HG02642 (cell line): ENCODE measurements around the gene ENKUR.
"Not testable (repeated sequence)": the region's sequence is repeated elsewhere in the genome, so short reads cannot be mapped to it uniquely, and the experiment has no call there.

Experiments
- ATAC-seq: cut with Tn5 transposase; IDR thresholded peaks from one replicate; pipeline ENCODE4 v1.9.1; 2021; ENCODE audit warnings: mild to moderate bottlenecking; ENCODE audit not compliant: unreplicated experiment, poor library complexity

The ENKUR gene

DNA sequence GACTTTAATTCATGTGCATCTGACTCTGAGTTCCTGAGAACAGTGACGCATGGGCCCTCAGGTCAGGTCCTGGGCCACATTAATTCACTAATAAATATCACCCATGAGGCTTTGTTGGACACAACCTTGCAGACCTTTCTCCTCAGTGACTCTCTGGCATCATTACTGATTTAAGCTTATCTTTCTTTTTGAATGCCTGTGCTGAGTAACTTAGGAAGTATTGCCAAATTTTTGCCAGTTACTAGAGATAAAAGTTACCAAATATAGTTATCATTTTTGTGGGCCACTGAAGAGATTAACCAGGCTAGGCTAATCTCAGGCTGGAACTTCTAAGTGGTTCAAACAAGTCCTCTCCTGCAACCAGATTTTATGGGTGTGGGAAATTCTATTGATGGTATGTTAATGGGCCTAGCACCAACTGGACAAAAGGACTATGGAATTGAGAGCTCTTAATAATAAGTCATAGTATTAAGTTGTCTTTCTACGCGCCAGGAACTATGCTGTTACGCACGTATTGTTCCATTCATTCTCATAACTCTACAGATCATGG, 34.7 kb downstream of the ENKUR start:
- no peak for ATAC-seq

DNA sequence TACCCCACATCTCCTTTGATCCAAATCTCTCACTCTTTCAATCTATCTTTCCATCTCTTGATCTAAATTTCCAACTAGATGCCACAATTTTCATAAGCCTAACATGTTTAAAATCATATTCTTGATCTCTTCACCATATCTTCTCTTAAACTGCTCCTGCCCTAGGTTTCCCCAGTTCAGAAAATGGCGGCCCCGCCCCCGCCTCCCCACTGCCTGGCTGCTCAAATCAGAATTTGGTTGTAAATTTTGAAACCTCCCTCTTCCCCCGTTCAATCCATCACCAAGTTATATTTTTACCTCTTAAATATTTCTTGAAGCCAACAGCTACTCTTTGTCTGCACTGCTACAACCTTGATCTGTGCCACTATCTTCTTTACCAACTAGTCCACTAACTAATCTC, 36.3 kb downstream of the ENKUR start:
- no peak for ATAC-seq

DNA sequence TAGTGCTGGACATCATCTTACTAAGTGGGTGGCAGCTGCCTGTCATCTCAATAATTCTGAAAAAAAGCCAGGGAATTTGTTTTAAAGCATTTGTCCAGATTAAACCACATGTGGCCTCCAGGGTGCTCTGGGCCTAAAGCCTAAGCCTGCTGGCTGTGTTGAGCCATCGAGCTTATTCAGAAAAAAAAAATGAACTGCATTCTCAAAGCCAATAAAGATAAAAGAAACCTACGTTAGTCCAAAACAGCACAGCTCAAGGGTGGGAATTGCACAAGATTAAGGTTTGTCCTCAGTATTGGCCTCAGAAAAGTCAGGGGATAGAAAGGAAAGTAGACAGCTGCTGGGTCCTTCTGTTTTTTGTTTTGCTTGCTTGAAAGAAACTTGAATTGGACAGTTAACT, 41.0 kb downstream of the ENKUR start:
- ATAC-seq, result no peak

DNA sequence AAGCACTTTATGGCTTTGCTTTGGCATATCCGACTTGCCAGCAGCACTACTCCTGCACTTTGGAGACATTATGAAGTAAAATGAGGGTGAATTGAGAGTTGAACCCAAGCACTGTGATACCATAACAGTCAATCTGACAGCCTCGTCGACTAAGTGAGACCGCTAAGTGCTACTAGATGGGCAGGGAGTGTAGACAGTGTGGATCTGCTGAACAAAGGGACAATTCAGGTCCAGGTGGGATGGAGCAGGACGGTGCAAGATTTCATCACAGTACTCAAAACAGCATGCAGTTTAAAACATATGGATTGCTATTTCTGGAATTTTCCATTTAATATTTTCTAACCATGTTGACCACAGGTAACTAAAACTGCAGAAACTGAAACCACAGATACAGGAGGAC, 42.8 kb downstream of the ENKUR start:
- no peak for ATAC-seq

DNA sequence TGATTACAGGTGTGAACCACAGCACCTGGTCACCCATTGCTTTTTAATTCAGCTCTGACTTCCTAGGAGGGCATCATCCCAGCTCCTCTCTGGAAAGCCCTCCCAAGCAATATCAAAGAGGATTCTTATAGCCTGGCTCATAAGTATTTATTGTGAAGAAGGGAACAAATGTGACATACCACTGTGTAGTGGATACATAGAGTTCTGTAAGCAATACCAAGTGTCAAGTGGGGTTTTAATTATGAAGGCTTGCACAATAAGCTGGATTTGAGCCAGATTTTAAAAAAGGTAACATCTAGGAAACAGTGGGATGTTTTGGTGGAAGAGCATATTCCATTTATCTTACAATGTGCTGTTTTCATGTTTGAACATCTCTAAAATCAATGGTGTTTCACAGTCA, 44.6 kb downstream of the ENKUR start:
- no peak for ATAC-seq

DNA sequence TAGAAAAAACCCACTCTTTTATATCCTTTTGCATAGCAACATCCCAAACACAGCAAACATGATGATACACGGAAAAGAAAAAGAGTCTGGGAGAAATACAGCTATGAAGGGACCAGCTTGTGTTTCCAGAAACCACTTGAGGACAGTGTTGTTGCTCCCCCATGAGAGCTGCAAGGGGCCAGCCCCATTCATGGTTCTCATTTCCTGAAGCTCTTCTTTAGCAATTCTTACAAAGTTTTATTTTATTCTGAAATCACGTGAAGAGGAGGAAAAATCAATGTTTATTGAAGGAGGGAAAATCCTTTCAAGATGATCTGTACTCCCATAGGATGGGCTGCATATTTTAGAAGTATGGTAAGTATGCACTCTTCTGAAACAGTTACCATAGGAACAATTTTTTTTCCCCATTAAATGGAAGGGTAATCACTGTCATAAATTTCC, 46.1 kb downstream of the ENKUR start:
- ATAC-seq, result no peak

DNA sequence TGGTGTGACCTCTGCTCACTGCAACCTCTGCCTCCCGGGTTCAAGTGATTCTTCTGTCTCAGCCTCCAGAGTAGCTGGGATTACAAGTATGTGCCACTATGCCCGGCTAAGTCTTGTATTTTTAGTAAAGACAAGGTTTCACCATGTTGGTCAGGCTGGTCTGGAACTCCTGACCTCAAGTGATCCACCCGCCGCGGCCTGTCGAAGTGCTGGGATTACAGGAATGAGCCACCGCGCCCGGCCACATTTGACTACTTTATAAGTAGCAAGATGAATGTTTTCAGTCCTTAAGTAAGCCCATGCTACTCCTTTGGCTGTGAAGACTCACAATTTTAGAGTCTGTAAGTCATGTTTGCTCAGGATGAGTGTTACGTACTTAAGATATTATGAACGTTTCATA, 47.0 kb downstream of the ENKUR start:
- ATAC-seq, result not testable (repeated sequence)

DNA sequence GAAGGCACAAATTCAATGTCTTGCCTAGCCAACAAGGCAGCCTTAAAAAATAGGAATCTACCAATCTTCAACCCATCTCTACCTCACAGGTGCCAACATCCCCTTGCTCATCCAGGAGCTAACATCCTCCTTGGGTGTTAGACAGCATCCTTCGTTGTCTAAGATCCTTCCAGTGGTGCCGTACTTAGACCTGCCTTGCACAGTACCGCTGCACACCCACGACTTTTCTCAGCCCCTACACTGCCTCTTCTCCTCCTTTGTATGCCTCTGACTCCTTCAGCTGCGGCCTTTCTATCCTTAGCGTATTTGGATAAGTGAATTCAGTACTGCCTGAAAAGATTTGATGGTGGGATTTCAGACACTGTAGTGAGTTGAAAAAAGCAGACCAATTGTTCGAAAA, 47.6 kb downstream of the ENKUR start:
- no peak for ATAC-seq

DNA sequence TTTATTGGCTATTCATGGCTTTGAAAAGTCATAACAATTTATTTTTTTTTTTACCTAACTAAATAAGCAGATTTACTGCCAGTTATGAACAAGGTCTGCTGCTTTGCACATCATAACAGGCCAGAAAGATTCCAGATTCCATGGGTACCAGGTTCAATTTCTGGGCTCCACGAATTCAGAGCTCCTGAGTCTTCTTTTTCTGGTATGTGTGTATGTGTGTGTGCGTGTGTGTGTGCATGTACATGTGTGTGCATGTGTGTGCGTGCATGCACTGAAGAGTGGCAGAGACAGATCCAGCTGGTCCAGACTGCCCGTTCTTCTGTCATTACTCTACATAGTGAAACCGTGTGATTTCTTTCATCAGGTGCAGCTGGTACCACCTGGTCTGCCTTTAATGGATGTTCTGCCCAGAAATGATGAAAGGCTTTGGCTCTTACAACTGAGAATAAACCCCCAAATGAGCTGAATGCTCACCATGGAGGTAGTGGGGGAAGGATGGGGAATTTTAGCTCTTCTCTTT, 48.9 kb downstream of the ENKUR start:
- ATAC-seq, result no peak

DNA sequence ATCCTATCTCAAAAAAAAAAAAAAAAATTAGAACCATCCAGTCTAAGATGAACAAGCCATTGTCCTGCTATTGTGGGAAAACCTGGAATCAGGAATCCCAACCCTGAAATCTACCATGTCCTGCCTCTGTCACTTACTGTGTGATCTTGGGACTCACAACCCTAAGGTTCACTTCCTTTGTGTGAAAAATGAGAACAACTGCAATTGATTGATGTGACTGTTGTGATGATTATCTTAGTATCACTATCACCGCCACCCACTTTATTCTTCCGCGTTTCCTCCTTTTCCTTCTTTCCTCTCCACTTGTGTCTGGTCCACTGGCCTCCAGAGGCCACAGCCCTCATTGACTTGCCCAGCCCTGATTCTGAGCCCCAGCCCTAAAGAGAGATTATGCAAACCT, 50.9 kb downstream of the ENKUR start:
- no peak for ATAC-seq

DNA sequence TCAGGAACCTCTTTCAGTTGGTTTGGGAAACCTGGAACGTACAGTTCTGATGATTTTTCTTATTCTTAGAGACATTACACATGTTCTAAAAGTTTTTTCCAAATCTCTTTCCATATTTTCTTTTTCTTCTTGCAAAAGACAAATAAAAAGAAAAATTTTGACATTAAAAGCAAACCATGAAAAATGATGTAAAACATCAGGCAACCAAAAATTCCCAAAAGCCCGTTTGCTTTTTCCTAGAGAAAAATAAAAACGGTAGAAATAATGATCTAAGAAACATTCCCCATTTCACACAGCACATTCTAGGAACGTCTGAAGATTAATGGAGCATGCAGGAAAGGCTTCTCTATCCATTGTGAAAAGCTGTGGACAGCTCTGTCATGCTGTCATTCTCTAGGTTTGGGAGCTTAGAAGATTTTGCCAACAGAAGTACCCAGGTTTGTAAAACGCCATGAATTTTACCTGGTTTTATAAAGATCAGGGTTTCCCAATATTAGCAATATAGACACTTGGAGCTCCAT, 52.4 kb downstream of the ENKUR start:
- no peak for ATAC-seq

DNA sequence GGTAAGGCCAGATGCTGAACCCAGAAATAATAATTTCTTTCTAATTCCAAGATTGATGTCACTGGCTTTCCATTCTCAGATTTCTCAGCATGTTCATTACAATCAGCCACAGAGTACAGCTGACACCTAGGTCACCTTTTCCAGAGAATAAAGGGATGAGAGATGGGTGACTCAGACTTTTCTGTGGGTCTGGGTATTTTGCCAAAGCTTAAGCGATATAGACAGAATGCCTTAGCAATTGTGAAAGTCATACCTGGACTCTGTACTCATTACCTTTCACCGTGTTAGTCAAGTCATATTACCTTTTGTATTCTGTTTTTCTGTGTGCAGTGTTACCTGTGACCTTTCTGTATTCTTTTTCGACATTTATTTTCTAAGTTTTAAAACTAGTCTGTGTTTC, 53.0 kb downstream of the ENKUR start:
- ATAC-seq, result no peak

DNA sequence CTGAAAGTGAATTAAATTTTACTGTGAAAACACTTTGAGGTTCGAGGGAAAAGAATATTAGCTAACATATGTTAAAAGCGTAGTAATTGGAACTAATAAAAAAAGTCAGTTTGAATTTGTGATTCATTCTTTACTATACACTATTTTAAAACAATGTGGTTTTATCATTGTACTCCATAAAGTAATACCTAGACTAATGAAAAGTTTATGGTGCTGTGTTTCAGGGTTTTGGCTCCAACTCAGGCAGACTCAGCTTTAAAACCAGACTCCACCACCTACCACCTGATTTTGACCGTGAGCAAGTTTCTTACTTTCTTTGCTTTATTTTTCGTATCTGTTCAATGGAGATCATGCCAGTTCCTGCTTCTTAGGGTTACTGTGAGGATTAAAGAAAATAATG, 54.4 kb downstream of the ENKUR start:
- no peak for ATAC-seq

DNA sequence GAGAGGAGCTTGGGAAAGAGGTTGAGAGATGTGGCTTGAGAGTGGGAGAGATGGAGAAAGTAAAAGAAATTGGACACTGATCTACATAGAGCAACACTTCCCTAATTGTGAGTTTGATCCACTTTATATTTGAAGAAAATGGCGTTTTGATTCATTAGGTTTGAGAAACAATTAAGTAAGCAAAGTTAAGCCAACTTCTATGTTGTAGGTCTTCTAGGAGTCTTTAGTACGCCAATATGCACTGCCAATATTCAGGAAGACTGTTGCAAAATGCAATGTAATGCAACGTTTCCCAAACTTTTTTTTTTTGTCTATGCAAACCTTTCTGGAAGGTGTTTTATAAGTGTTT, 56.6 kb downstream of the ENKUR start:
- no peak for ATAC-seq

DNA sequence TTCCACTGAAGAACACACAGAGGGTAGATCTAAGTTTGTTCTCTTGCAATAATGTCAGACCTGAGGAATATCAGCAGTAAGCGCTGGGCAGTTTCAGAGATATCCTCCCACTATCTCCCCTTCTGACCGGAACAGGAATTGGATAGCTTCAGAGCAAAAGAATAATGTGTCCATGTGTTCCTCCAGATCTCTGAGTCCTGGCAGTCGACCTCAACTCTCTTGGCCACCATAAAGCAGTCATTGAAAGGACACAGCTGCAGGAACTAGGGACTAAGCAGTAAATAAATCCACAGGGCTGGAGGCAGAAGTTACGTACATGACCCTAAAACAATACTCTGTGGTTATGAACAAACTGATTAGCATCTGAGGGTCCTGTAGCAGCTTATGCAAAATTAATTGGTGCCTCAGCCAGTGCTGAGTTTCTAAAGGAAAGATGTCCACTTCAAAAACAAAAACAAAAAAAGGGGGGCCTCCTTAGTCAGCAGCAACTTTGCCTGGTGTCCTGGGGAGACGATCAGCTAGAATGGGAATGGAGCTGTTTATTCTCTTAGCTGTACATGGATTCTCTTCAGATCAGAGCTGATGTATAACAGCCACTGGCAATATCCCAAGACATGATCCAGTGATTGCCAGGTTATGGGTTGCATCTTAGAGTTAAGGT, 57.1 kb downstream of the ENKUR start:
- no peak for ATAC-seq

DNA sequence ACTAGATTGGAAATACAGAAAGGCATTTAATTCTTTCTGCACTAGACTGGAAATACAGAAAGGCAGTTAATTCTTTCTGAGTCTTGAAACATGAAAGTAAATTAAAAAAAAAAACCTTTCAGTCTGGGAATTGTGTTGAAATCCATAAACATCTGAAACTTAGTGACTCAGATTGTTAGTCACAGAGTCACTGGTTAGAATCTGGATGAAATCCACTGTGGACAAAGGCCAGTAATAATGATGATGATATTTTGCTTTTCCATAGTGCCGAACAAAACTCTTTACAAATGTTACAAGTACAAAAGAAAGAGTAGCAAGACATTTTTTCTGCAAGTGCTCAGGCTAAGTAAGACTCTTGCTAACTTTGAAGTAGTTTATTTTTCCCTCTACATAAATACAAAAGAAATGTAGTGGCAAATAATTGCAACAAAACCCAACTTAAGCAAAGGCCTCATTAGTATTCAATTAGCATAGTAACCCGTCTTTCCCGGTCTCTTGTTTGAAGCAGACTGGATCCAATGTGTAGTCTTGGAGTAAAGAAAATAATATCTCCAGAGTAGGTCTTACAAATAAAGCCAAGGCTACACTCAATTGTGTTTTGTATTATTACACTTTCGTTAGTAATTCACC, 57.8 kb downstream of the ENKUR start:
- no peak for ATAC-seq

DNA sequence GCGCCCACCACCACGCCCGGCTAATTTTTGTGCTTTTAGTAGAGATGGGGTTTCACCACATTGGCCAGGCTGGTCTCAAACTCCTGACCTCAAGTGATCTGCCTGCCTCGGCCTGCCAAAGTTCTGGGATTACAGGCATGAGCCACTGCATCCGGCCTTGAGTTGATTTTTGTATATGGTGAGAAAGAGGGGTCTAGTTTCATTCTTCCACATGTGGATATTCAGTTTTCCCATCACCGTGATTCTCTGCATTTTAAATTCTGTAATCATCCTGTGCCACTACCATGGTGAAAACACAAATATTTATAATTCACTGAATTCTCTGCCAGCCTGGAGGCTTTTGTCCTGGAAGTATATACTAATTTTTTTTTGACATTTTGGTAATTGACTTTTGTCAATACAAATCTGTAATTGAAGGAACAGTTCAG, 58.3 kb downstream of the ENKUR start:
- ATAC-seq, result not testable (repeated sequence)

DNA sequence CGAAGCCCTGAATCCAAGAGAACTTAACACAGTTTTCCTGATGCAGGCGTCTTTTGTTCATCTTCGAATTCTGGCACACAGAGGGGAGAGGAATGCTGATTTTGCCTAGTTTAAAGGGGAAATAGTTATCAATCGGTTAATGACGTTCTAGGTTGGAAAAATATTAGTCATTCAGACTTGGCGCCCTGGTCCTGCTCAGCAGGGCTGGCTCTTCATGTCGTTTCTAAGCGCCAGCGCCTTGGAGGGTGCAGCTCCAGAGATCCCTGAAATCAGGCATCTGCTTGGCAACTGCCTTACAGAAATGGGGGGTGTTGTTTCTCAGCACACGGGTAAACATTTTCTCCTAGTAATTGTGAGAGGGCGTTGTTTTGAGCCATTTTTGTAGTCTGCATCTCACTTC, 62.3 kb downstream of the ENKUR start:
- ATAC-seq, result no peak

DNA sequence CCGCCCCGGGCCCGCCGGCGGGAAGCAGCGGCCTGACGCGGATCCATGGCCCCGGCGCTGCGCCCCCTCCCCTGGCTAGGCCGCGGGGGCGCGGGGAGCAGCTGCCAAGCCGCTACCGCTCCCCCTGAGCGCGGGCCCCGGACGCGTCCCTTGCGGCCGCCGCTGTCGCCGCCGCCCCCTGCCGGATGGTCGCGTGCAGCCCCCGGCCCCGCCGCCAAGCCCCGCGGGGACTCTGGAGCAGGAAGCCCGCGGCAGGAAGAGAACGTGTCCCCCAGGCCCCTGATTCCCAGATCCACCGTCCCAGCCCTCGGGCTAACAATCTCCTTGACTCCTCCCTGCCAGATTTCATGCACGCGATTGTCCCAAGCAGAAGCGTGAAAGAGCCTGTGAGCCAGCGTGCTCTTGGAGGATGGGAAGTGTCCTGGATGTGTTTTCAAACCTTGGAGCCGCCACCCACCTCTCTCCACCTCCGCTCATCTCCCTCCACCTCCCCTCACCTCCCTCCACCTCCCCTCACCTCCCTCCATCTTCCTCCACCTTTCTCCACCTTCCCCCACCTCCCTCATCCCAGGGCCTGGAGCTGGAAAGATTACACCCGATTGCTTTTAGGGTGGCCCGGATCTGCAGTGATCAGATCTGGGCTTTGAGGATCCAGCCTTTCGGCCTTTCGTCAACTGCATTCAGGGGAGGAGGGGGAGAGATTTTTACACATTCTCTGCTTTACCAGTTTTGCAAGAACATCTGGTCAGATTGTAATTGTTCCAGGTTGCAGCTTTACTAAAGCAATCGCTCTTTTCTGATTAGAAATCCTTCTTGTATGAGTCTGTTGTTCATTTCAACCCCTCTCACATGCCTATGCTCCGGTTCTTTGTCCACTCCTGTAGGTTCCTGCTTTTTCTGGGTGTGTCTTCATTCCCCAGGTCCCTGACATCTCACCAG, 63.0 kb downstream of the ENKUR start:
- ATAC-seq, result peak; percentile 83

DNA sequence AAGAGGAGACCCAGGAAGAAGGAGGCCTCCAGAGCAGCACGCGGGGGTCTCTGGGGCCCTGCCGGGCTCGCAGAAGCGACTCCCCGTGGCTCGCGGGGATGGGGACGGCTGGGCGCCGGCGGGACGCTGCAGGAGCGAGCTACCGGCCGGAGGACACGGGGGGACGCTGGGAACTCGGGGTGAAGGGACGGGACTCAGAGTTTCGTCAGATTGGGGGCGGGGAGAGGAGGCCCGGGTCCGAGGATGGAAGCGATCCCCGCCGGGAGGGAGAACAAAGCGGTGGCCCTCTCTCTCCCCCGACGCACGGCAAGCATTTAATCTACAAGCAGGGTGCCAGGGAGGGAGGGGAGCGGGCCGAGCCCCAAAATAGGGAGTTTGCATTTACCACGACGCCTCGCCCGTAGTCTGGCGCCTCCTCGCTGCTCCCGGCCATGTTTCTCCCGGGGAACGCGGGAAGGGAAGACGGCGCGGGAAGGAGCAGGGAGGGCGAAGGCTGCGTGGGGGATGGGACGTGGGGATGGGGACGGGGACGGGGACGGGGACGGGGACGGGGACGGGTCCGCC, 63.7 kb downstream of the ENKUR start, which contains the start of gene PRTFDC1:
TSS of gene PRTFDC1 (minus strand) at position 464 of the 564 bp plus-strand sequence. CDS start at position 433, 31 bp downstream.
- peak; percentile 39 for ATAC-seq
